Osteocyte (in vitro differentiated cells): ENCODE results near the gene KRTAP5-7. TPM values are rescaled to one million over a fixed set of nuclear protein-coding genes. Genes with fewer than 3 reads are reported as not detected.

Experiments
- DNase-seq: peaks from one replicate; pipeline ENCODE4 v3.0.0; 2021; ENCODE audit warnings: mixed read lengths; ENCODE audit not compliant: unreplicated experiment; ENCODE audit errors: extremely low spot score
- H3K27ac Mint-ChIP-seq: one replicate; pipeline ENCODE4 v1.8.0; 2021; ENCODE audit warnings: mild to moderate bottlenecking, mixed read lengths; ENCODE audit not compliant: unreplicated experiment
- H3K27me3 Mint-ChIP-seq: one replicate; pipeline ENCODE4 v1.8.0; 2021; ENCODE audit warnings: mixed read lengths; ENCODE audit not compliant: unreplicated experiment
- H3K36me3 Mint-ChIP-seq: one replicate; pipeline ENCODE4 v1.8.0; 2021; ENCODE audit warnings: mixed read lengths; ENCODE audit not compliant: unreplicated experiment
- H3K4me1 Mint-ChIP-seq: one replicate; pipeline ENCODE4 v1.8.0; 2021; ENCODE audit warnings: mixed read lengths; ENCODE audit not compliant: unreplicated experiment
- H3K4me3 Mint-ChIP-seq: one replicate; pipeline ENCODE4 v1.8.0; 2021; ENCODE audit warnings: mild to moderate bottlenecking, moderate library complexity, mixed read lengths; ENCODE audit not compliant: unreplicated experiment
- H3K9me3 Mint-ChIP-seq: one replicate; pipeline ENCODE4 v1.8.0; 2021; ENCODE audit warnings: mixed read lengths; ENCODE audit not compliant: unreplicated experiment
- total RNA-seq: library from RNA; stranded (reverse); gene quantifications from 2 replicates; pipeline ENCODE4 v1.2.1, GENCODE V29; 2021
- TF ChIP-seq, protein P1 (sequence below): fragments of 200-600 bp; sonication (generic); IDR thresholded peaks from 2 replicates; pipeline ENCODE4 v1.5.0; 2021; ENCODE audit warnings: antibody characterized with exemption, mild to moderate bottlenecking, moderate library complexity

The KRTAP5-7 gene
- total RNA-seq, 1 donor from 2014 or later: not detected

DNA sequence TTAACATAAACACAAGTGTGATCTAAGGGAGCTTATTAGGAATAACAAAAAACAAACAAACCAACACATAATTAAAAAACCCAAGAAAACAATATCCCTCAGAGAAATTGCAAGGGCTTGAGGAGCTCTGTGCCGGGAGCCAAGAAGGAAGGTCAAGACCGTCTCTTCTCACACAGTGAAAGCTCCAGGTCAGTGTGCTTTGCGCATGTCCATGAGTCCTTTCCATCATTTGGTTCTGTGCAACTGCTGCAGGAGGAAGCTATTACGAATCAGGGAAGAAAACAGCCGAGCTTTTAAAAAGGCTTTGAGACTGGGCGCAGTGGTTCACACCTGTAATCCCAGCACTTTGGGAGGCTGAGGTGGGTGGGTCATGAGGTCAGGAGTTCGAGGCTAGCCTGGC lies 15.3 kb downstream of the KRTAP5-7 start:
- Mint-ChIP-seq H3K4me3 (no peak overlapping the region), H3K9me3 (peaks cover 4% of the 10 kb centered on the region), H3K27me3 (peaks cover 4% of the 10 kb centered on the region), H3K27ac (no peak overlapping the region), H3K36me3 (no peaks in the 10 kb centered on the region), H3K4me1 (no peaks in the 10 kb centered on the region)
- DNase-seq: no peak
- TF ChIP-seq, protein P1, sequence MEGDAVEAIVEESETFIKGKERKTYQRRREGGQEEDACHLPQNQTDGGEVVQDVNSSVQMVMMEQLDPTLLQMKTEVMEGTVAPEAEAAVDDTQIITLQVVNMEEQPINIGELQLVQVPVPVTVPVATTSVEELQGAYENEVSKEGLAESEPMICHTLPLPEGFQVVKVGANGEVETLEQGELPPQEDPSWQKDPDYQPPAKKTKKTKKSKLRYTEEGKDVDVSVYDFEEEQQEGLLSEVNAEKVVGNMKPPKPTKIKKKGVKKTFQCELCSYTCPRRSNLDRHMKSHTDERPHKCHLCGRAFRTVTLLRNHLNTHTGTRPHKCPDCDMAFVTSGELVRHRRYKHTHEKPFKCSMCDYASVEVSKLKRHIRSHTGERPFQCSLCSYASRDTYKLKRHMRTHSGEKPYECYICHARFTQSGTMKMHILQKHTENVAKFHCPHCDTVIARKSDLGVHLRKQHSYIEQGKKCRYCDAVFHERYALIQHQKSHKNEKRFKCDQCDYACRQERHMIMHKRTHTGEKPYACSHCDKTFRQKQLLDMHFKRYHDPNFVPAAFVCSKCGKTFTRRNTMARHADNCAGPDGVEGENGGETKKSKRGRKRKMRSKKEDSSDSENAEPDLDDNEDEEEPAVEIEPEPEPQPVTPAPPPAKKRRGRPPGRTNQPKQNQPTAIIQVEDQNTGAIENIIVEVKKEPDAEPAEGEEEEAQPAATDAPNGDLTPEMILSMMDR: no peak

DNA sequence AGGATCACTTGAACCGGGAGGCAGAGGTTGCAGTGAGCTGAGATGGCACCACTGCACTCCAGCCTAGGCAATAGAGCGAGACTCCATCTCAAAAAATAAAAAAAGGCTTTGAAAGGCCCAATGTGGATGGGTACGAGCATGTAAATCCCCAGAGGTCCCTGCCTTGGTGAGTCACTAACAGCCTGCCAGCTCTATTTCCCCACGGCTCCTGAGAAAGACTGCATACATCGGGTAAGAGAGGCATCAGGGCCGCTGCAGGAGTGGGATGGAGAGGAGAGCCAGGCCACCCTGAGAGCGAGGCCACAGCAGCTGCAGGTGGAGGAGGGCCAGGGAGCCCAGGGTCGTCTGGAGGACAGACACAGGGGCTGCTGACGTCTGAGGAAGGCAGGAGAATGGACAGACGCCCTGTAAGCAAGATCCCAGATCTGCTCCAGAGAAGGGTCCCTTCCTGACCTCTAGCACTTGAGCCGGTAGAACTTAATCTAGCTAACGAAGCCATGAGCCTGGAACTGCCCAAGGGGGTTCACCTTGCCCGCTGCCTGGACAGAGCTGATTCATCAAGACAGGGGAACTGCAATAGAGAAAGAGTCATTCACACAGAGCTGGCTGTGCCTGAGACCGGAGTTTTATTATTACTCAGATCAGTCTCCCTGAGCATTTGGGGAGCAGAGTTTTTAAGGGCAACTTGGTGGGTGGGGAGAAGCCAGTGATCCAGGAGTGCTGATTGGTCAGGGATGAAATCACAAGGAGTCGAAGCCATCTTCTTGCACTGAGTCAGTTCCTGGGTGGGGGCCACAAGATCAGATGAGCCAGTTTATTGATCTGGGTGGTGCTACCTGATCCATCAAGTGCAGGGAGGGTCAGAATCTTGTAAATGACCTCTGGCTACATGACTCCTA lies 16.1 kb downstream of the KRTAP5-7 start:
- no peak for DNase-seq
- H3K27me3 Mint-ChIP-seq: peaks cover 4% of the 10 kb centered on the region
- H3K27ac Mint-ChIP-seq: no peak overlapping the region
- TF ChIP-seq, protein P1: no peak
- H3K4me1 Mint-ChIP-seq: no peaks in the 10 kb centered on the region
- no peak overlapping the region for H3K4me3 Mint-ChIP-seq
- H3K9me3 Mint-ChIP-seq: peaks cover 4% of the 10 kb centered on the region
- H3K36me3 Mint-ChIP-seq: no peaks in the 10 kb centered on the region

DNA sequence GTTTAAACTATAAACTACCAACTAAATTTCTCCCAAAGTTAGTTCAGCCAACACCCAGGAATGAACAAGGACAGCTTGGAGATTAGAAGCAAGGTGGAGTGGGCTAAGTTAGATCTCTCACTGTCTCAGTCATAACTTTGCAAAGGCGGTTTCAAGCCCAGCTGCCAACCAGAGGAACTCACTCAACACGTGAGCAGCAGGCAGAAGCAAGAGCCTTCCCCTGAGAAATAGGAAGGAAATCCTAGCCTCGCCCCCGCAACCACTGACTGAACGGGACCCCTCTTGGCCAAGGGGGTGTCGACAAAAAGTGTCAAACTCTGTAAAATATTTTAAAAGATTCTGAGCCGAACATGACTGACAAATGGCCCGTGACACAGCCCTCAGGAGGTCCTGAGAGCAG lies 16.8 kb downstream of the KRTAP5-7 start:
- no peaks in the 10 kb centered on the region for H3K36me3 Mint-ChIP-seq
- H3K4me1 Mint-ChIP-seq: no peaks in the 10 kb centered on the region
- H3K27me3 Mint-ChIP-seq: peaks cover 4% of the 10 kb centered on the region
- TF ChIP-seq, protein P1: no peak
- H3K27ac Mint-ChIP-seq: no peak overlapping the region
- no peak overlapping the region for H3K4me3 Mint-ChIP-seq
- H3K9me3 Mint-ChIP-seq: peaks cover 4% of the 10 kb centered on the region
- DNase-seq: no peak

DNA sequence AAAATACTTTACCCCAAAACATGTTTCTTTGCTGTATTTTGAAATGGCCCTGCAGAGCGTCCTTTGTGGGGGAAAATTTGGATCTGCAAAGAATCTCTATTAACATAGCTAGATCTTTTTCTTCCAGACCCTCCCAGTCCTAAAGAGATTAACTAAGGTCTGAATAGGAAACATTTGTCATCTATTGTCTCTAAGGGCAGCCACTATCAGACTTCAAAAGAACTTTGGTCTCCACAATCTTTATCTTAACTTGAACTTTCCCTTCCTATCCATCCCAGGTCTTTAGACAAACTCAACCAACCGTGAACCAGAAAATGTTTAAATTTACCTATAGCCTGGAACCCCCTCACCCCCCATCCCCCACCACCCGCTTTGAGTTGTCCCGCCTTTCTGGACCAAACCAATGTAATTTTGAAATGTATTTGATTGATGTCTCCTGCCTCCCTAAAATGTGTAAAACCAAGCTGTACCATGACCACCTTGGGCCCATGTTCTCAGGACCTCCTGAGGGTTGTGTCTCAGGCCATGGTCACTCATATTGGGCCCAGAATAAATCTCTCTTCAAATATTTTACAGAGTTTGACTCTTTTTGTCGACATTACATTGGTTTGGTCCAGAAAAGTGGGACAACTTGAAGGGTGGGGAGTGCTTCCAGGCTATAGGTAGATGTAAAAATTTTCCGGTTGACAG lies 17.6 kb downstream of the KRTAP5-7 start:
- no peaks in the 10 kb centered on the region for H3K36me3 Mint-ChIP-seq

More for the DNA sequence above, 17.6 kb downstream of the KRTAP5-7 start:
- H3K4me3 Mint-ChIP-seq: no peak overlapping the region
- H3K27ac Mint-ChIP-seq: no peak overlapping the region
- H3K9me3 Mint-ChIP-seq: peaks cover 4% of the 10 kb centered on the region
- no peaks in the 10 kb centered on the region for H3K4me1 Mint-ChIP-seq
- TF ChIP-seq, protein P1: no peak
- H3K27me3 Mint-ChIP-seq: peaks cover 4% of the 10 kb centered on the region
- DNase-seq: no peak
